ENCODE data around the gene CNGA1.

Gene CNGA1

DNA sequence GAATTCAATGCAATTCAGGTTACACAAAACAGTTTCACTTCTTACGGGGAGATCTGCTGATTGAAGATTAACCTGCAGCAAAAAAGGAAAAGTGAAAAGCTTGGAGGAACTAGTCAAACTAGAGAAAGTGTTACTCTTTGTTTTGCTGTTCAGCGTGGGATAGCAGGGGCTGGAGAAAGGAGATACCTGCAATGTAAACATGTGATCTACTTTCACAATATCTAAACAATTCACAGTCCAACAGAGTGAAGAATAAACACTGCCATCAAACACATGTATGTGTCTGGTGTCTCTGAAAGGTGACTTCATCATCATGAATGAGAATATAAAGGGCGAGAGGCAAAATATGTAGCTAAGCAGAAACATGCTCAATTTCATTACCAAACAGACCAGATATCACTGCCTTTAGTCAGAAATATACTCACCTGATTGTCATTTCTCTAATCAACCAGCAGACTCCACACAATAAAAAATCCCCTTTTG lies 26.5 kb upstream of the CNGA1 start:
- no peak overlapping the region for H4K91ac ChIP-seq (ENCODE audit: low read depth, low read length, poor library complexity)
- H3K79me1 ChIP-seq (ENCODE audit: low read depth, low read length), result no peaks in the 10 kb centered on the region
- H3K27ac ChIP-seq (replicated peaks; ENCODE audit: low read length), result no peak overlapping the region
- no peak overlapping the region for H2AK5ac ChIP-seq (ENCODE audit: low read depth, low read length)
- H3K14ac ChIP-seq (ENCODE audit: low read length), result no peak overlapping the region
- H3K4me2 ChIP-seq (ENCODE audit: insufficient read depth, low read length, poor library complexity, severe bottlenecking), result no peak overlapping the region
- H3K36me3 ChIP-seq (replicated peaks in 1 of 2; ENCODE audit: control insufficient read depth in 2 of 2, insufficient read depth in 2 of 2, low read length in 2 of 2), result no peaks in the 10 kb centered on the region
- no peak overlapping the region for H3K23ac ChIP-seq (ENCODE audit: low read depth, low read length, poor library complexity)
- H2AFZ ChIP-seq (ENCODE audit: low read length), result no peak overlapping the region
- H3K27me3 ChIP-seq (ENCODE audit: control insufficient read depth in 3 of 3, insufficient read depth in 3 of 3, low read depth in 1 of 3, low read length in 3 of 3), result no peaks in the 10 kb centered on the region
- H2BK12ac ChIP-seq (ENCODE audit: low read length), result no peak overlapping the region
- WGBS, 2 donors (ENCODE audit: extremely low coverage in 2 of 2, insufficient read length in 2 of 2, insufficient replicate concordance in 1 of 2), result no CpG with 5 or more reads among the region's 3 CpGs
- no peak overlapping the region for H2BK15ac ChIP-seq (ENCODE audit: low read length)
- H4K8ac ChIP-seq (ENCODE audit: low read depth, low read length), result no peak overlapping the region
- no peak overlapping the region for H3K9ac ChIP-seq (ENCODE audit: low read depth, low read length, poor library complexity)
- H3K4ac ChIP-seq (ENCODE audit: low read length), result no peak overlapping the region
- no peaks in the 10 kb centered on the region for H3K4me1 ChIP-seq (ENCODE audit: control insufficient read depth in 2 of 2, insufficient read depth in 1 of 2, low read depth in 1 of 2, low read length in 2 of 2)
- H2BK120ac ChIP-seq (ENCODE audit: low read depth, low read length), result no peak overlapping the region
- H3K4me3 ChIP-seq (ENCODE audit: low read length in 2 of 2), result no peak overlapping the region
- no peak for DNase-seq (ENCODE audit: low spot score)
- H3K9me3 ChIP-seq (replicated peaks in 1 of 2; ENCODE audit: control insufficient read depth in 2 of 2, insufficient read depth in 1 of 2, low read depth in 1 of 2, low read length in 2 of 2), result no peaks in the 10 kb centered on the region
- no peak overlapping the region for H2BK5ac ChIP-seq (ENCODE audit: low read length)
- no peak overlapping the region for H3K18ac ChIP-seq (ENCODE audit: low read length)

DNA sequence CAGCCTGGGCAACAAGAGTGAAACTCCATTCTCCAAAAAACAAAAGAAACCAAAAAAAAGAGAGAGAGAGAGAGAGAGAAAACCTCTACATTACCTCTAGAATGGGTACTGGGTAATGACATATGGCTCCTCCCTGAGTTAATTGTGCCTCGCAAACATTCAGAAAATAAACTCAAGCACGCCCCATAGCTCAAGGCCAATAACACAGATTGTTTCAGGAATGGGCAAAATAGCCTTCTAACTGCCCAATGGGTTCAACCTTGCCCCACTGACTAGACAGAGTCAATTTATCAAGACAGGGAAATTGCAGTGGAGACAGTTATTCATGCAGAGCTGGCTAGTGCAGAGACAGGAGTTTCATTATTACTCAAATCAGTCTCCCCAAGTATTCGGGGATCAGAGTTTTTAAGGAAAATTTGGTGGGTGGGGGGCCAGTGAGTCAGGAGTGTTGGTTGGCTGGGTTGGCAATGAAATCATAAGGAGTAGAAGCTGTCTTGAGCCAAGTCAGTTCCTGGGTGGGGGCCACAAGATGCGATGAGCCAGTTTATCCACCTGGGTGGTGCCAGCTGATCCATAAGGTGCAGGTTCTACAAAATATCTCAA lies 25.2 kb upstream of the CNGA1 start:
- H3K9me3 ChIP-seq (replicated peaks in 1 of 2; ENCODE audit: control insufficient read depth in 2 of 2, insufficient read depth in 1 of 2, low read depth in 1 of 2, low read length in 2 of 2), result no peaks in the 10 kb centered on the region
- WGBS, 2 donors (ENCODE audit: extremely low coverage in 2 of 2, insufficient read length in 2 of 2, insufficient replicate concordance in 1 of 2), result no CpG with 5 or more reads among the region's 4 CpGs

DNA sequence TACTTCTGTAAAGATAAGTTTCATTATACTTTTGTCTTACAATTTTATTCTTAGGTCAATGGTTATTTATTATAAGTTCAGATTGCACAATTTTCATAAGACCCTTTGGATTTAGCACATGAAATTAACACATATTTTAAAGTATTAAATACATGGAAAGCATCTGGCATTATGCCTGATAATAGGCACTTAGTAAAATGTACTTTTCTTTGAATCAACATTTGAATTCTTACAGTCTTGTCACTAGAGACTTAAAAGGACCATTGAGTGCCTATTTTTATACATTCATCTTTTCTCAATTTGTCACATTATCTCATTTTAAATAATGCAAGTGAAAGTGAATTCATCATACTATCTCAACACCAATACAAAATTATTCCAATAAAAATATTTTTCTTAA lies 23.1 kb upstream of the CNGA1 start:
- no peak overlapping the region for H3K27ac ChIP-seq (replicated peaks; ENCODE audit: low read length)
- DNase-seq (ENCODE audit: low spot score), result no peak
- H3K4me1 ChIP-seq (ENCODE audit: control insufficient read depth in 2 of 2, insufficient read depth in 1 of 2, low read depth in 1 of 2, low read length in 2 of 2), result no peaks in the 10 kb centered on the region
- no peak overlapping the region for H2BK15ac ChIP-seq (ENCODE audit: low read length)
- no peak overlapping the region for H2BK12ac ChIP-seq (ENCODE audit: low read length)
- H2BK5ac ChIP-seq (ENCODE audit: low read length), result no peak overlapping the region
- H2AFZ ChIP-seq (ENCODE audit: low read length), result no peak overlapping the region
- H4K8ac ChIP-seq (ENCODE audit: low read depth, low read length), result no peak overlapping the region
- no peak overlapping the region for H2BK120ac ChIP-seq (ENCODE audit: low read depth, low read length)
- no peak overlapping the region for H3K18ac ChIP-seq (ENCODE audit: low read length)
- H3K4me2 ChIP-seq (ENCODE audit: insufficient read depth, low read length, poor library complexity, severe bottlenecking), result no peak overlapping the region
- H3K36me3 ChIP-seq (replicated peaks in 1 of 2; ENCODE audit: control insufficient read depth in 2 of 2, insufficient read depth in 2 of 2, low read length in 2 of 2), result no peaks in the 10 kb centered on the region
- no peak overlapping the region for H3K9ac ChIP-seq (ENCODE audit: low read depth, low read length, poor library complexity)
- no peaks in the 10 kb centered on the region for H3K79me1 ChIP-seq (ENCODE audit: low read depth, low read length)
- no peak overlapping the region for H2AK5ac ChIP-seq (ENCODE audit: low read depth, low read length)
- no peaks in the 10 kb centered on the region for H3K9me3 ChIP-seq (replicated peaks in 1 of 2; ENCODE audit: control insufficient read depth in 2 of 2, insufficient read depth in 1 of 2, low read depth in 1 of 2, low read length in 2 of 2)
- H3K14ac ChIP-seq (ENCODE audit: low read length), result no peak overlapping the region
- no peaks in the 10 kb centered on the region for H3K27me3 ChIP-seq (ENCODE audit: control insufficient read depth in 3 of 3, insufficient read depth in 3 of 3, low read depth in 1 of 3, low read length in 3 of 3)
- H4K91ac ChIP-seq (ENCODE audit: low read depth, low read length, poor library complexity), result no peak overlapping the region
- H3K4me3 ChIP-seq (ENCODE audit: low read length in 2 of 2), result no peak overlapping the region
- H3K4ac ChIP-seq (ENCODE audit: low read length), result no peak overlapping the region
- H3K23ac ChIP-seq (ENCODE audit: low read depth, low read length, poor library complexity), result no peak overlapping the region

More for the DNA sequence above, 25.2 kb upstream of the CNGA1 start:
- no peak overlapping the region for H2BK5ac ChIP-seq (ENCODE audit: low read length)
- H3K36me3 ChIP-seq (replicated peaks in 1 of 2; ENCODE audit: control insufficient read depth in 2 of 2, insufficient read depth in 2 of 2, low read length in 2 of 2), result no peaks in the 10 kb centered on the region
- H3K14ac ChIP-seq (ENCODE audit: low read length), result no peak overlapping the region
- no peak for DNase-seq (ENCODE audit: low spot score)
- no peak overlapping the region for H4K91ac ChIP-seq (ENCODE audit: low read depth, low read length, poor library complexity)
- no peak overlapping the region for H3K9ac ChIP-seq (ENCODE audit: low read depth, low read length, poor library complexity)
- H3K4me3 ChIP-seq (ENCODE audit: low read length in 2 of 2), result no peak overlapping the region
- H3K27me3 ChIP-seq (ENCODE audit: control insufficient read depth in 3 of 3, insufficient read depth in 3 of 3, low read depth in 1 of 3, low read length in 3 of 3), result no peaks in the 10 kb centered on the region
- no peak overlapping the region for H3K18ac ChIP-seq (ENCODE audit: low read length)
- H2BK15ac ChIP-seq (ENCODE audit: low read length), result no peak overlapping the region
- no peak overlapping the region for H2AK5ac ChIP-seq (ENCODE audit: low read depth, low read length)
- H3K27ac ChIP-seq (replicated peaks; ENCODE audit: low read length), result no peak overlapping the region
- H2BK120ac ChIP-seq (ENCODE audit: low read depth, low read length), result no peak overlapping the region
- H3K4me2 ChIP-seq (ENCODE audit: insufficient read depth, low read length, poor library complexity, severe bottlenecking), result no peak overlapping the region
- H2BK12ac ChIP-seq (ENCODE audit: low read length), result no peak overlapping the region
- H3K4ac ChIP-seq (ENCODE audit: low read length), result no peak overlapping the region
- H3K4me1 ChIP-seq (ENCODE audit: control insufficient read depth in 2 of 2, insufficient read depth in 1 of 2, low read depth in 1 of 2, low read length in 2 of 2), result no peaks in the 10 kb centered on the region
- H3K23ac ChIP-seq (ENCODE audit: low read depth, low read length, poor library complexity), result no peak overlapping the region
- no peaks in the 10 kb centered on the region for H3K79me1 ChIP-seq (ENCODE audit: low read depth, low read length)
- no peak overlapping the region for H2AFZ ChIP-seq (ENCODE audit: low read length)
- no peak overlapping the region for H4K8ac ChIP-seq (ENCODE audit: low read depth, low read length)

DNA sequence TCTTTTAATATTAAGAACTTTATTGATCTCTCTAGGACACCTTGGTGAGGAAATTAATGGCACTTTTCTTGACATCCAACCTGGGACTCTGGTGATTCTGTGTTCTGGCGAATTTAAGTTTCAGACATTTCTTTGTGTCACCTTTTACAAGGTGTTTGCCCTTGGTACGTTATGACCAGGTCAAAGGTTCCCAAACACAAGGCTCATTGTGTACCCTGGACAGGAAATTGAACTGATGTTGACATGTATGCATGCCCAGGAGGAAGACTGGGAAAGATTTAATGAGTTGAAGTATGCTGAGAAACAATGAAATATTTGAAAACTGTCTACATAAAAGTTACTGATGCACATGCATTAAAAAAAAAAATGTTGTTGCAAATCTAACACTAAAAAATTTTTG lies 22.2 kb upstream of the CNGA1 start:
- Histone ChIP-seq H3K36me3 (replicated peaks in 1 of 2; ENCODE audit: control insufficient read depth in 2 of 2, insufficient read depth in 2 of 2, low read length in 2 of 2) (no peaks in the 10 kb centered on the region), H4K8ac (ENCODE audit: low read depth, low read length) (no peak overlapping the region), H3K4me2 (ENCODE audit: insufficient read depth, low read length, poor library complexity, severe bottlenecking) (no peak overlapping the region), H4K91ac (ENCODE audit: low read depth, low read length, poor library complexity) (no peak overlapping the region), H3K4ac (ENCODE audit: low read length) (no peak overlapping the region), H3K27me3 (ENCODE audit: control insufficient read depth in 3 of 3, insufficient read depth in 3 of 3, low read depth in 1 of 3, low read length in 3 of 3) (no peaks in the 10 kb centered on the region), H3K23ac (ENCODE audit: low read depth, low read length, poor library complexity) (no peak overlapping the region), H3K18ac (ENCODE audit: low read length) (no peak overlapping the region), H2BK12ac (ENCODE audit: low read length) (no peak overlapping the region), H3K27ac (replicated peaks; ENCODE audit: low read length) (no peak overlapping the region), H3K9me3 (replicated peaks in 1 of 2; ENCODE audit: control insufficient read depth in 2 of 2, insufficient read depth in 1 of 2, low read depth in 1 of 2, low read length in 2 of 2) (no peaks in the 10 kb centered on the region), H3K4me3 (ENCODE audit: low read length in 2 of 2) (no peak overlapping the region), H2BK5ac (ENCODE audit: low read length) (no peak overlapping the region), H3K79me1 (ENCODE audit: low read depth, low read length) (no peaks in the 10 kb centered on the region), H3K14ac (ENCODE audit: low read length) (no peak overlapping the region), H2AK5ac (ENCODE audit: low read depth, low read length) (no peak overlapping the region), H3K4me1 (ENCODE audit: control insufficient read depth in 2 of 2, insufficient read depth in 1 of 2, low read depth in 1 of 2, low read length in 2 of 2) (no peaks in the 10 kb centered on the region), H2AFZ (ENCODE audit: low read length) (no peak overlapping the region), H2BK120ac (ENCODE audit: low read depth, low read length) (no peak overlapping the region), H3K9ac (ENCODE audit: low read depth, low read length, poor library complexity) (no peak overlapping the region), H2BK15ac (ENCODE audit: low read length) (no peak overlapping the region)
- no peak for DNase-seq (ENCODE audit: low spot score)
- WGBS, 2 donors (ENCODE audit: extremely low coverage in 2 of 2, insufficient read length in 2 of 2, insufficient replicate concordance in 1 of 2), result no CpG with 5 or more reads among the region's 2 CpGs
